GM19452 (cell line): ENCODE measurements around the gene PDE7B.

ENCODE experiments used
- ATAC-seq: cut with Tn5 transposase; IDR thresholded peaks from one replicate; pipeline ENCODE4 v1.9.1; 2021; ENCODE audit not compliant: unreplicated experiment

Gene PDE7B

GRCh38 chr6:136063096-136063495, 211.6 kb downstream of the PDE7B start:
- ATAC-seq = no peak

- no peak for ATAC-seq
These were observed 214.5 kb downstream of the PDE7B start for GRCh38 chr6:136066005-136066404.

GRCh38 chr6:136067731-136068341, 216.3 kb downstream of the PDE7B start:
- ATAC-seq = no peak

- no peak for ATAC-seq
These were observed 217.6 kb downstream of the PDE7B start for GRCh38 chr6:136069119-136069518.

- ATAC-seq = no peak
These were observed 219.3 kb downstream of the PDE7B start for GRCh38 chr6:136070815-136071214.

- ATAC-seq = no peak
These were observed 221.2 kb downstream of the PDE7B start for GRCh38 chr6:136072691-136073090.

- ATAC-seq = no peak
These were observed 221.7 kb downstream of the PDE7B start for GRCh38 chr6:136073216-136073615.

GRCh38 chr6:136076496-136076895, 225.0 kb downstream of the PDE7B start:
- ATAC-seq = no peak

- no peak for ATAC-seq
These were observed 226.5 kb downstream of the PDE7B start for GRCh38 chr6:136077834-136078576.

- no peak for ATAC-seq
These were observed 228.4 kb downstream of the PDE7B start for GRCh38 chr6:136079701-136080565.

- no peak for ATAC-seq
These were observed 232.0 kb downstream of the PDE7B start for GRCh38 chr6:136083540-136083939.

GRCh38 chr6:136084403-136084802, 232.9 kb downstream of the PDE7B start:
- ATAC-seq = no peak

- no peak for ATAC-seq
These were observed 234.0 kb downstream of the PDE7B start for GRCh38 chr6:136085370-136086115.

GRCh38 chr6:136086686-136087085, 235.2 kb downstream of the PDE7B start:
- ATAC-seq = no peak

- no peak for ATAC-seq
These were observed 236.5 kb downstream of the PDE7B start for GRCh38 chr6:136087986-136088385.

GRCh38 chr6:136088693-136089092, 237.2 kb downstream of the PDE7B start:
- no peak for ATAC-seq

GRCh38 chr6:136089876-136090275, 238.4 kb downstream of the PDE7B start:
- ATAC-seq = no peak

GRCh38 chr6:136090929-136091328, 239.4 kb downstream of the PDE7B start:
- no peak for ATAC-seq

- no peak for ATAC-seq
These were observed 241.4 kb downstream of the PDE7B start for GRCh38 chr6:136092897-136093296.

GRCh38 chr6:136093835-136094234, 242.3 kb downstream of the PDE7B start:
- no peak for ATAC-seq

GRCh38 chr6:136094812-136095211, 243.3 kb downstream of the PDE7B start:
- ATAC-seq = no peak
